Ramos (cell line): ENCODE data around the gene COL15A1.

Experiments used
- in situ Hi-C: fragments of 300-500 bp; cut with MboI; formaldehyde crosslinking; loops from one replicate; pipeline ENCODE4 v1.14.3; 2022; ENCODE audit warnings: low sequenced_read_pairs; ENCODE audit not compliant: unreplicated experiment

Gene COL15A1

GRCh38 chr9:98942906-98943681 is 613 bp upstream of the COL15A1 start:
- in situ Hi-C loops: no loop called here

GRCh38 chr9:98944057-98944733 is 488 bp downstream of the COL15A1 start:
- in situ Hi-C loops: no loop called here

- in situ Hi-C loops: no loop called here
Observed at GRCh38 chr9:98944734-98945074, 997 bp downstream of the COL15A1 start.

GRCh38 chr9:98949565-98949964 is 5.9 kb downstream of the COL15A1 start:
- in situ Hi-C loops: no loop called here

GRCh38 chr9:98950262-98950661 is 6.6 kb downstream of the COL15A1 start:
- in situ Hi-C loops: no loop called here

- in situ Hi-C loops: no loop called here
Observed at GRCh38 chr9:98951967-98952366, 8.3 kb downstream of the COL15A1 start.

- in situ Hi-C loops: no loop called here
Observed at GRCh38 chr9:98953581-98954243, 10.0 kb downstream of the COL15A1 start.

GRCh38 chr9:98954244-98954610 is 10.5 kb downstream of the COL15A1 start:
- in situ Hi-C loops: no loop called here

GRCh38 chr9:98955259-98955658 is 11.6 kb downstream of the COL15A1 start:
- in situ Hi-C loops: no loop called here

GRCh38 chr9:98957826-98958225 is 14.1 kb downstream of the COL15A1 start:
- in situ Hi-C loops: no loop called here

GRCh38 chr9:98958271-98958984 is 14.7 kb downstream of the COL15A1 start:
- in situ Hi-C loops: no loop called here

- in situ Hi-C loops: no loop called here
Observed at GRCh38 chr9:98960409-98960808, 16.7 kb downstream of the COL15A1 start.

- in situ Hi-C loops: no loop called here
Observed at GRCh38 chr9:98961513-98962180, 17.9 kb downstream of the COL15A1 start.

- in situ Hi-C loops: no loop called here
Observed at GRCh38 chr9:98962181-98962560, 18.5 kb downstream of the COL15A1 start.

GRCh38 chr9:98962861-98963260 is 19.2 kb downstream of the COL15A1 start:
- in situ Hi-C loops: no loop called here

GRCh38 chr9:98964201-98964600 is 20.5 kb downstream of the COL15A1 start:
- in situ Hi-C loops: no loop called here

- in situ Hi-C loops: no loop called here
Observed at GRCh38 chr9:98964911-98965336, 21.2 kb downstream of the COL15A1 start.

- in situ Hi-C loops: no loop called here
Observed at GRCh38 chr9:98966676-98967075, 23.0 kb downstream of the COL15A1 start.

GRCh38 chr9:98967257-98967656 is 23.6 kb downstream of the COL15A1 start:
- in situ Hi-C loops: no loop called here

GRCh38 chr9:98967680-98968079 is 24.0 kb downstream of the COL15A1 start:
- in situ Hi-C loops: no loop called here
